GM21367 (cell line): ENCODE results near the gene WDR35.

Experiments used
- ATAC-seq: cut with Tn5 transposase; IDR thresholded peaks from one replicate; pipeline ENCODE4 v1.9.1; 2021; ENCODE audit not compliant: unreplicated experiment

WDR35 gene

DNA sequence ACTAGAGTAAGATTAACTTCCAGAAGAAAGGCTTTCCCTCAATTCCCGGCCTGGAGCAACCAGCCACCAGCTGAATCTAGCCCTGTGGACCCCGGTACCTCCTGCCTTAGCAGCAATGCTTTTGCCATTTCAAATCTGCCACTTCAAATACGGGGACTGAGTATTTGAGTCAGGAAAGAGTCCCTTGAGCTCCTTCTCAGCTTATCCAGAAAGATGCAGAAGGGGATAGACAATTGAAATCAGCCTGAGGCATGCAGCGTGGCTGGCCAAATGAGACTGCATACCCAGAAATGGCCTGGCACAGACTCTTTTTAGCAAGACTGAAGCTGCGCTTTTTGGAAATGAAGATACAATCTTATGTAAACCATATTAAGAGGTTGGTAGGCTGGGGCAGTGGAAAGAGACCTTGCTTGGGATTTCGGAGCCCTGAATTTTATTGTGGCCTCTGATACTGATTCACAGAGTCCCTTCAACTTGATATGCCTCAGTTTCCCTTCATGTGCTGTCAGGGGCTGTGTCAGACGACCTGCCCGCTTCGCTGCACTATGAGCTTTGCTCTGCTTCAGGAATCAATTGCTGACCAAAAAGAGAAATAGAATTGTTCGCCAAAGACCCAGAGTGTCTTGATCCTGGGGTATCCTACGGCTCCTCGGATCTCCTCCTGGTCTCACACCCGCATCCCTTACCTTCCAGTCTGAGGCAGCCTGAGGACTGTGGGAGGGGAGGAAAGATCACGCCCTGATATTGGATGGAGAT lies 21.5 kb upstream of the WDR35 start:
- no peak for ATAC-seq

DNA sequence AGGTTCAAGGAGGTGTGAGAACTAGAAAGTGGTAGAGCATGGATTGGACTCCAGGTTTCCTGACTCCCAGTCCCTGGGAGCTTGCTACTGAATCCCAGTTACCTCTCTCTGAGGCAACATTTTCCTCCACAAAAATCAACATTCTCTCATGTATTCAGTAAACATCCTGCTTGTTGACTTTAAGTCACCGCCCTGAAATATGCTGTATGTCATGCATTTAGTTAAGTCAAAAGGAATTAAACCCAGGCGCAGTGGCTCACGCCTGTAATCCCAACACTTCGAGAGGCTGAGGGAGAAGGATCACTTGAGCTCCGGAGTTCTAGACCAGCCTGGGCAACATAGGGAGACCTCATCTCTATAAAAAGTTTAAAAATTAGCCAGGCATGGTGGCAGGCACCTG lies 18.8 kb upstream of the WDR35 start:
- ATAC-seq = no peak

DNA sequence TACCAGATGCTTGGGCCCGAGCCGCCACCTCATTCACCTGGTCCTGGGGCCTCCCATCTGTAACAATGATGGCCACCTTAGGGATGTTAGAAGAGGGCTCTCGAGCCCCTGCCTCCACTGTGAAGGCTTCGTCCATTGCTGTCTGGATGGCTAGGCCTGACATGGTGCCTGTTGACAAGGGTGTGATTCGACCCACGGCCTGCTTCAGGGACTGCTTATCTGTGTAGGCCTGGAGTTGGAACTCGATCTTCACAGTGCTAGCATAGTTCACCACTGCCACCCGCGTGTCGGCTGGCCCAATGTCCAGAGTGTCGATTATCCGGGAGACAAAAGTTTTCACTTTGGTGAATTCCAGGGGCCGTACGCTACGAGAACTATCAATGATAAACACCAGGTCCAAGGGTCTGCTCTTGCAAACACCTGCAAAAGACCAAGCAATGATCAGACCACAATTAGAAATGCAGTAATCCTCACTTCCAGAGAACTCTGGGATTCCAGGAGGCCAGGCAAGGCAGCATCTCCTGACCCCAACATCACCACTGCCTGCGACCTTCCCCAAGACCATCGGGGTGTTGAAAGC lies 16.1 kb upstream of the WDR35 start:
- no peak for ATAC-seq

DNA sequence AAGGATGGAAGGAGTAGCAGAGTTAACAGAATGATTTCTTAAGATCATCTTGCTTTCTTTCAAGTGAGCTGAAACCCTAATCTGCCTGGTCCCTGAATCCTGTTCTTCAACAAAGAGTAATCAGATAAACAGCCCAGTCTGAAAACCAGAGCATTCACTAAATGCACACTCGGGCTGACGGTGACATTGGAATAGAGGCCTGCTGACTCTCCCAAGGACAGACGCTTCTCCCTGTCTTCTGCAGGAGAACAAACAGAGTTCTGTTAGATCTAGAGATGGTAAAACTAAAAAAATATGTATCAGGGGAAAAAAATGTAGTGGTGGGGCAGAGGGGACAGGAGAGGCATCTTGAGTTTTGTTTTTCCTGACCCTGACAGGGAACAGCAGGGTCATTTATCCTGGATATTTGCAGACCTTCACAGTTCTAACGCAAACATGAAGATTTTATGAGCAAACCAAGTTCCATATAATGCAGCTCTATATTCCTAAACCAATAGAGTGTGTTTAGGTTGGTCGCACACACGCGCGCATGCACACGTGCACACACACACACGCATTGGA lies 15.2 kb upstream of the WDR35 start:
- ATAC-seq = no peak

DNA sequence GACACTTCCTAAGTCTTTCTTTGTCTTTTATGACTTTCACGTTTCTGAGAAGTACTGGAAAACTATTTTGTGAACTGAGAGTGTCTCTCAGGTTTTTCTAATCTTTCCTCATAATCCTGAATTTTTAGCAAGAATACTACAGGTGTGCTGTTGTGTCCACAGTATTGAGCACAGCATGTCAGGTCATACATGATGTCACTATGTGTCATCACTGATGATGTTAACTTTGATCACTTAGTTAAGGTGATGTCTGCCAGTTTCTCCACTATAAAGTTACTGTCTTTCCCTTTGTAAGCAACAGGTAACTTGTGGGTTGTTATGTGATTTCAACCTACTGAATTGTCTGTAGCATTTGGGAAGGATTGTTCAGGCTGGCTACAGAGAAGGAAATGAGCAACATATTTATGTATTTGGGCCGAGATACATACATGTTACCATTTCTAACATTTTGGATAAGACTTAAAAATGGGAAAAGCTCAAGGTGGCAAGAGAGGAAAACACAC lies 11.5 kb upstream of the WDR35 start:
- ATAC-seq = no peak

DNA sequence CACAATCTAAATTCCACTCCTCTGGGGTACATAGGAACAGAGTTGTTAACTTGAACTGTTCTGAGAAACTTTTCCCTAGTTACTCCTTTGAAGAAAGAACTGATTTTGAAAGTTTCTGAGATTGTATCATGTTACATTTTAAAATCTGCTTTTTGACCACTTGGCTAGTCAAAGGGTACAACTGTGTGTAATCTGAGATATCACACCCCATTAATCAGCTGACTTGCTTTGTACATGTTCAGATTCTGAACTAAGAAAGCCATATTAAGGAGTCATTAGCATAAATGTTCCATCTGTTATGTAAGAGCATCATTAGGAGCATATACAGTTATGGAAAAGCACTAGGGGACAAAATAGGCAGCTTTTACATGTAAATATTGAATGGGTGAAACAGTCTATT lies 3.8 kb upstream of the WDR35 start:
- no peak for ATAC-seq

DNA sequence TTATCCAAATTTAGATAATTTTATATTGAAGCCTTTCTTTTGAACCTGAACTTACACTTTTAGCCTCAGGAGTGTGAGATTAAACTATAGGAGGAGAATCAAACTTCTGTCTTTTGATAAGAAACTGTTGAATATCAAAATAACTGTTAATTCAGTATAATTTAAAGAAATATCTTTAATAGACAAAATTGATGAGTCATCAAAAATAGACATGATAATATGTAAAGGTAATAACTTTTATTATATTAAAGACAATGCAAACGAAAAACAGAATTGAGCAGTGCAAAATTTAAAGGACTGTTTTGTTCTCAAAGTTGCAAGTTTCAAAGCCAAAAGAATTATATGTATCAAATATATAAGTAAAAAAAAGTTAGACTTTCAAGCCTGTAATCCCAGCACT lies 2.0 kb upstream of the WDR35 start:
- no peak for ATAC-seq

DNA sequence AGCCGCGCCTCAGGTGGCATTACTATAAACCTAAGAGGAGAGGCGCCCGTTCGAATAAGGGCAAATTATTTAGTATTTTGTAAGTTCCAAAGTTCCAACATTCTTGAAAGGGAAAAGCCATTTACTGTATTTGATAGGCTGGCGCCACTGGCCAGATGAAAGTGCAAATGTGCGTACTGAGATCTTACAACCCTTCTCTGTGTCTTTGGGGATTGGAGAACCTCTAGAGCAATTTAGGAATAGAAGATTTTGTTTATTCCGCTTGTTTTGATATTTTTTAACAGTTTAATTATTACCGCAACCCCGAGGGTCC lies 467 bp upstream of the WDR35 start:
- no peak for ATAC-seq

DNA sequence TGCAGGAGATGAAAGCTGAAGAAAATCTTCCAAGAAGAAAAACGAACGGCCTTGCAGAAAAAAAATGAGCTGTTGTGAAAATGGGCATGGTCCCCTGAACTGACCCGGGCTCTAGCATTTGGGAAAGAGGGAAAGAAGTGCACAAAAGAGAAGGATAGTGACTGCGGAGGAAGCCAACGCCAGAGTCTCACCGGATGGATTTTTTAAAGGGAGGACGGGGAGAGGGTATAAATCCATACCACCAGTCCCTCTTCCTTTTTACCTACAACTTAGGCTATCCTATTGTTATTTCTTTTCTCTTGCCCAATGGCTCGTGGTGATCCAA lies 601 bp downstream of the WDR35 start:
- peak; percentile 3 for ATAC-seq

DNA sequence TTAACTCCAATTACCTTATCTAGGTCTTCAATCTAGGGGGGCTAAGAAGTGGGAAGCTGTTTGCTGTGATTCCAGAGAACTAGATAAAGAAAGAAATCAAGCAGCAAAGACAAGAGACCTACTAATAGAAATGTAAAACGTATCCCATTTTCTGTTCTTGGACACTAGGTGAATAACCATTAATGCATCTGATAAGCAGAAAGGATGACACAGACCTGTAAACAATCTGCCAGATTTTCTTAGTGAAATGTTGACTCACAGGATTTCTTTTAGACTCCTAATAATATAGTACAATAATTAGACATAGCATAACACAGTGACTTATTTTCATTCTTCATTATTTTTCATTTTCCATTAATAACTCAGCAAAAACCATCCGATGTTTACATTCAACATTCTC lies 1.3 kb downstream of the WDR35 start:
- no peak for ATAC-seq

DNA sequence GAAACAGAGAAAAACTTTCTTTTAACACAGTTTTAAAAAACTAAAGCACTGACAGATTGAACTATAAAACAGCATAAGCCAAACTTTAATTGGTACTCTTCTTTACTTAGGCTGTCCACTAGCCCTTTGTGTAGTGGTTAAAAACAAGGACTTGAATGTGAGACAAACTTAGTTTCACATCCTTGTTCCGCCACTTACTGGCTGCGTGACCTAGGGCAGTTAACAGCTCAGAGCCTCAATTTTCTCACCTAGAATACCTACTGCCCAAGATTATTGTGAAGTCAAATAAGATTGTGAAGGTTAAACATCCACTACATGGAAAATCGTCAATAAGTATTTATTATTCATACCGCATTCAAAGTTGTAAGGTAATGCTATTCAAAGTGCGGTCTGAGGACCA lies 2.0 kb downstream of the WDR35 start:
- peak; percentile 79 for ATAC-seq

DNA sequence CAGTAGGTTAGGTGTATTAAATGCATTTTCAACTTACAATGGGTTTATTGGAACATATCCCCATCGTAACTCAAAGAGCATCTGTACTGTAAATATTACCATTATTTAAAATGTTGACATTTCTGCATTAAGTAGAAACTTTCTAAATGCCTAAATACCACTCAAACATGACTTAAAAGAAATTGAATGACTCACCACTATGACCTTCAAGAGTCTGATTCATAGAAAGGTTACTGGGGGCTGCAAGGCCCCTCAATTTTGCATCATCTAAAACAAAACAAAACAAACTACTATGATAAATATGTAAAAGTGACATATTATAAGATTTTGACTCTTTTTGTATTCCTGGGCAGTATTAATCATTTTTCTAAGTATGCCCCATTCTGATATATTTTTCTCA lies 7.6 kb downstream of the WDR35 start:
- no peak for ATAC-seq

DNA sequence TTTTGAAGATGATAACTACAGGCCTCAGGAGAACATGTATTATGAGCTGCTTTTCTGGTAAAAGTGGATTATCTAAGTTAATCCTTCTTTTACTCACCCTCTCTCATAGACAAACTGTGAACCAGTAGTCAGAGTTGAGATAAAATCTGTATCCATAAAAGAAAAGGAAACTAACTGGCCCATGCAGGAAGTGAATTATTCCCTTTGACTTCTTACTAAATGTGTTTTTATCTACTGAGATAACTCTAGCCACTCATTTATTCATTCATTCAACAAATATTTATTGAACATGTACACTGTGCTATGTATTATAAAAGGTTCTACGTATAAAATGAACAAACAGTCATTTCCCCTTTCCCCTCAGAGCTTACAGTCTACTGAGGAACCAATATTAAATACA lies 10.0 kb downstream of the WDR35 start:
- no peak for ATAC-seq

DNA sequence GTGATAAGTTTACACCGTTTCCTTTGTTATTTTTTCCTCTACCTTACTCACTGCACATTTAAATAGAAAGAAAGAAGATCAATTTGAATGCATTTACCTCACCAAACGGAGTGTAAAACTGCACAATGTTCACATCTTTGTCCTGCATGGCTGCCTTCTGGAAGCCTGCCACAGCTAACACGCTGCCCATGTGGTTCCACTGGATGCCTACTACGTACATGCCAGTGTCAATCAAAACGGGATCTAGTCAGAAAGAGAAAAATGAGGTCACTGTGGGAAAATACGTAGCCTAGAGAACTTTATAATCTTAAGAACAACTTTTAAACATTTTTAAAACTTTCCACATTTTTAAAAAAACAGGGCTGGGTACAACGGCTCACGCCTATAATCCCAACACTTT lies 16.4 kb downstream of the WDR35 start:
- ATAC-seq = no peak

DNA sequence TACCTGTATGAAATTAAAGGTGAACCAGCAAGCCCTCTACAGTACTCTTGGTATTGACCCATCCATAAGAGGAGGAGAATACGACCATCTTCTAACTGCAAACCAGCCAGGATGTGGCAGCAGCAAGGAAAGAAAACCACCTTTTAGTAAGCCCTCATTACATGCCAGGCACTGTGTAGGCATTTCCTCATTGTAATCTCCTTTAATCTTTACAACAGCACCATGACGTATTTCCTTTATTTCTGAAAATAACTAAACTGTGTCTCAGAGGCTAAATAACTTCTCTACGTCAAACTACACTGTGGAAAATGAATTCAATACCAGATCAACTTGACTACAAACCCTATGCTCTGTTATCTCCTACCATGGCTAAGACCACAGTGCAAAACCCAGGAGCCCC lies 18.2 kb downstream of the WDR35 start:
- no peak for ATAC-seq

DNA sequence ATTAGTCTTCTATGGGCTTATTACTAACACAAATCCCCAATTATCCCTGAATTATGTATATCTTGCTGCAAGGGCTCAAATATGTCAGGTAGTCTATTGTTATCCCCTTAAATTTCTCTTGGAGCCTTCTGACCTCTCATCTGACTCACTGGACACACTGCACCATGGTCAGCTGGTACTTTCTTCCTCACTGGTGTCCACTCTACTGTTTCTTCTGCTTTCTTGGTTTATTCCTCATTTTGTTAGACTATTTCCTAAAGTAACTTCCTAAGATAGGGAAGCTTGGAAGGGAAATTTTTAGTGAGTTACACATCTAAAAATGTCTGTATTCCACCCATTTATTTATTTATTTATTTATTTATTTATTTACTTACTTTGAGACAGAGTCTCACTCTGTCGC lies 26.5 kb downstream of the WDR35 start:
- no peak for ATAC-seq

DNA sequence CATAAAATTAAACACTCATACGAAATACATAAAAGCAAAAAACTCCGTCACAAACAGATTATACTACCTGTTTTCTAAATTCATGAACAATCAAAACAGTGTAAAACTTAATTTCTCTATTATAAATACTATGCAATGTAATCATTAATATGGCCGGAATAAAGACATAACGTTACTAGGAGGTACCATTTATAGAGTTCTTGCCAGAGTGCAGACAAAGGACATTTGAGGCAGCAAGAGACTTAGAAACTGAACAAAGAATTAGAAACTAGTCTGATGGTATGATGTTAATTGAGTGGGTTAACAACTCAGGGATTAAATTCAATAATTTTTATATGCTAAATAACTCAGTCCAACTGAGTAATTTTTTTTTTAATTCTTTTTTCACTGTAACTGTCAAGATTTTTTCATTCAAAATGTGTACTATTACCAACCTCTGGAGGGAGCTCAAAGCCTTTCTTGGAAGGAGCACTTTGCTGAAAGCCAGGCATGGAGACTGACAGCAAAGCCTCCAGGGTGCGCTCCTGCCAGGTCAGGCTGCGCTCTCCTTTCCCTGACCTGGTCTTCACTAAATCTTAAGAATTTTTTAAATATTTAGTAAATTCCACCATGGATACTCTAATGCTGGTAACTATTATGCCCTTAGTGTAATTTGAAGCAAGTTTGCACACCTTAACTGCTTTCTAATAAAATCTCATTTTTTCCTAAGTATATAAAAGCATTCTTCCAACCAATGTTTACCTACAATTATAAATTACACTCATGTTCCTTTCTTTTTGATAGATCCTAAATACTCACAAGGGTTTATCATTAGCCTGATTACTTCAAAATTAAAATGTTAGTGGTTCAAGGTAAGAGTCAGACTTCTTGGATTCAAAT lies 34.1 kb downstream of the WDR35 start:
- no peak for ATAC-seq

DNA sequence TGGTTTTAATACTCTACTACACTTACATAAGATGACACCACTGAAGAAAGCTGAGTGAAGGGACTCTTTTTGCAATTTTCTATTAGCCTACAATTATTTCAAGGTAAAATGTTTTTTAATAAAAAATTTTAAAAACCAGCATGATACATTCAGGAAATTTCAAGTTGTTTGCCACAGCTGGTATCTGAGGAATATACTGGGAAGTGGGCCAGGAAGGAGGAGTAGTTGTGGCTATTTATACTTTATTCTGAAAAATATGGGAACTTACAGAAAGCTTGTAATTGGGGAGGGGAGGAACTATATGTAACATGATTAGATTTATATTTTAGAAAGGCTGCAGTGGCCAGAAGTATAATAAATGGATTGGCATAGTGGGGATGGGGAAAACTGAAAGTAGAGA lies 40.8 kb downstream of the WDR35 start:
- ATAC-seq = no peak

DNA sequence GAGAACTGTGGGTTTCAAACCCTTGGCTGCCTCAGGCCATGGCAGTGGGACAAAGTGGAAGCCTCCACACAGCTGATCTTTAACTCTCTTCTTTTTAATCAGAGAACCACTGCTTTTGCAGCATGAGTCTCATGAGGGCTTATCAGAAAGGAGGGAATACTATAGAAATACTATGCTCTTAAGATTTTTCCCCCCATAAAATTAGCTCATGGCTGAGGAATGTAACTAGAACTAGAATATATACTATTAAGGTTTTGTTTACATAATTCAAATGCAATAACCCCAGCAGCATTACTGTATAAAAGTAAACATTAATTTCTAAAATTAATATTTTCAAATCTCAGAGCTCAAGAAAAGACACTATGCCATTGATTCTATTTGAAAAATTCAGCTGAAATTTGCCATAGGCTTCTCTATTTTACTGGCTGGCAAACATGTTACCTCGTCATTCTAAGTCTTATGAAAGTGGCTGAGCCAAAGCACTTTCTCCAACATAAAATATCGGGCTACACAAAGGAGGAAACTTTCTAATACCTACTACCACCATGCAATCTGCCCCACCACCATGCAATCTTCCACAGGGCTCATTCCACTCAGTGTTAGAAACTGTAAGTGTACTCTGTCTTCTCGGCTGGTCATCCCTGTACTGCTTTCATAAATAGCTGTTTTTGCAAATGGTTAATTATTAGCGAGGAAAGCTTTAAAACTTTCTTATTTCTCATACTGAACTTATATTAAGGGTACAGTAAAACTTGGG lies 42.5 kb downstream of the WDR35 start:
- no peak for ATAC-seq

DNA sequence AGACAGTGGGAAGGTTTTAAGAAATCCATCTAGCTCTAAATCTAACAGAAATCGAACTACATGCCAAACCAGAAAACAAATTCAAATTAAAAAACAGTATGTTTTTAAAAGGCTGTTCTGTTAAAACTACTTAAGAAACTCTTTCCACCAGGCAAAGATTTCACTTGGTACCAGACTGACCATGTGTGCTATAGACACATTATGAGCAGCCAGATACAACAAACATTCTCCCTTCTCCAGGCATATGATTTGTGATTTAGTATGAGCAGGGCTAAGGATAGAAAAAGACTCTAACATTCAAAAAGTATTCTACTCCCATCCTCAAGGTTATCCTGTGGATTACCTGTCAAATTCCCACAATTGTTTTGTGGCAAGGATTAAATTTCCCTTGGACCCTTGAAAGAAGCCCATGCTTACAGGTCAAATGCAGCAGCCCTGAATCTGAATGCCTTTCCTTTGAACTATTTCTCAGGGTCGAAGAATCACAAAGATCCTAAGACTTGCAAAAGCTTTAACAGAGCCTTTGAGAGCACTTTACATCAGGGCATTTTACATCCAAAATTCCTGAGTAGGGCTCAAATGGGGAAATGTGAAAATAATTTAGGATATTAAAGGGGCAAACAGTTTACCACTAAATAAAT lies 45.6 kb downstream of the WDR35 start:
- no peak for ATAC-seq

DNA sequence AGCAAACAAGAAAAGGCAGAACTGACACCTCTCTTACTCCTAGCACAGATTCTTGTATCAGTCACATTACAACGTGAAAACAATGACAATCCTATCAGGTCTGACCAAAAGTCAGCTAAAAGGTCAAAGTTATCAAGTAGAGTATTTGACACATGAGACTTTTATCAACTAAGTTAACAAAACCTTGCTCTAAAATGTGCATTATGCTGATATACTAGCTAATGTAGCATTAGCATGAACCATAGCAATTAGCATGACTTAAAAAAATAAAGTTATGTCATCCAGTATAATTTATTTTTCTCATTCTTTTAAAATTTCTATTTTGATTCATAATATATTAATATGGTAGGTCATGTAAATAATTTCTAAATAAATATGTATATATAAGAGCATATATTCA lies 46.7 kb downstream of the WDR35 start:
- no peak for ATAC-seq
